Activated CD4-positive, alpha-beta T cell treated with anti-CD3 and anti-CD28 coated beads for 24 hours (primary cell): ENCODE data around the gene WDPCP.
"Not testable (repeated sequence)": the region's sequence is repeated elsewhere in the genome, so short reads cannot be mapped to it uniquely, and the experiment has no call there.

Experiments used
- DNase-seq, 2 donors: peaks; one replicate each; pipeline ENCODE4 v3.0.0-alpha.2; 2020; ENCODE audit warnings: low read depth in 2 of 2

The WDPCP gene

DNA sequence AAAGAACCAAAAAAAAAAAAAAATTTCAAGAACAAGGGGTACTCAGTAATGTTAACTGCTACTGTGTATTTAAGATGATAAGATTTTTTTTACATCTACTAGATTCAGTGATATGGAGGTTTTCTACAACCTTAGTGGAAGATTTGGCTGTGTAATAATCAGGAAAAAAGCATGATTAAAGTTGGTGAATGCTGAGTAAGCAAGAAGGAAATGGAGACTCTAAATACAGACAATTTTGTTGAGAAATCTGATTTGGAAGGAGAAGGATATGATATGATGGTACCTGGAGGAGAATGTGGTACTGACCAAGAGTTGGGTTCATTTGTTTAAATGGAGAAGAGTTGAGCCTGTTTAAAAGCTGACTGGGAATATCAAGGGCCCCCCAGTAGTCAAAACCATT is 125.1 kb downstream of the WDPCP start:
- DNase-seq: no peak

- no peak for DNase-seq
Measured at GRCh38 chr2:63446658-63447057, 141.6 kb downstream of the WDPCP start.

- DNase-seq: no peak
Measured at GRCh38 chr2:63444565-63445288, 143.6 kb downstream of the WDPCP start.

DNA sequence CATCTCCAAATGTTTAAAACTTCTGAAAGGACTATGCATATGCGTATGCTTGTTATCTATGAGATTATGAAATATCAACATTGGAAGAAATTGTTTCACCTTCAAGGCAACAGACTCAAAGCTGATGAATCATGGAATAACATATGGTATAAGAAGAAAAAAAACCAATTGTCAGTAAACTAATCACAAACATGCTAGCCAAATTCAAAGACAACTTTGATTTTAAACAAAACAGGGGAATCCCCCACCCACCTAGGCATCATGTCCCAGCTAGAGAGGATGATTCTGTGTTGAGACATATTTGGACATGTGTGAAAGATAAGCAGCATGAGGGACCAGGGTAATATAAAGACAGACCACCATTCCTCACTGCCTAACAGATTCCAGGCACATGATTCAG is 147.7 kb downstream of the WDPCP start:
- no peak for DNase-seq

- DNase-seq: no peak
Measured at GRCh38 chr2:63438181-63438580, 150.1 kb downstream of the WDPCP start.

GRCh38 chr2:63436488-63436887 is 151.8 kb downstream of the WDPCP start:
- DNase-seq: no peak

DNA sequence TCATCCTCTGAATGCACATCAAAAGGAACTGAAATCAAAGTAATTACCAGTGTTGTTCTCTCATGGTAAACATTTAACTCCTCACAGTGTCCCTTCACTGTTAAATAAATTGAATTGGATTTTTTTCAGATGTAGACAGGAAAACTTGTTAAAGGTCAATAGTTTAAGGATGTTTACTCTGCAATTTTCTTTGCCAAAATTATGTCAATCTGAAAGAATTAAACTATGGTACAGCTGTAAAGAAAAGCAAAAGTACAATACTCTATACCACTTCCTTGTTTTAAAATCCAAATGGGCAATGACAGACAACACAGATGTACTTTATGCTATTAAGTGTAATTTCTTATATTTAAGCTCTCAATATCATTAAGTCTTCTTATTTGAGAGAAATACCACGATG is 153.2 kb downstream of the WDPCP start:
- DNase-seq: no peak

- DNase-seq: no peak
Measured at GRCh38 chr2:63434024-63435001, 154.0 kb downstream of the WDPCP start.

DNA sequence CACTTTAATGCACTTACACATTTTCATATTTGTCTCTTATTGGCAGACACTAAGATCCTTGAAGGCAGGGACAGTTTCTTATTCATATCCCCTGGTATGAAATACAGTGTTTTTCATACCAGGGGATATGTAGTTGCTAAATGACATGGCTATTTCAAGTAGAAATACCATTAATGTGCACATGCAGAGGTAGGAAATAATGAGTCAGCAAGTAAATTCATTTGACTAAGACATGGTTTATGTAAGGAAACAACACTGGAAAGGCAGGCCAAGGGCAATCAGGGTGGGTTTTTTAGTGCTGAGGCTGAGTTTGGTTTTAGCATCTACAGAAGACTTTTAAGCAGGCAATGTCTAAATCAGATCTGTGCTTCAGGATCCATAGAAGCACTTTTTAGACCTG is 155.9 kb downstream of the WDPCP start:
- DNase-seq: no peak

DNA sequence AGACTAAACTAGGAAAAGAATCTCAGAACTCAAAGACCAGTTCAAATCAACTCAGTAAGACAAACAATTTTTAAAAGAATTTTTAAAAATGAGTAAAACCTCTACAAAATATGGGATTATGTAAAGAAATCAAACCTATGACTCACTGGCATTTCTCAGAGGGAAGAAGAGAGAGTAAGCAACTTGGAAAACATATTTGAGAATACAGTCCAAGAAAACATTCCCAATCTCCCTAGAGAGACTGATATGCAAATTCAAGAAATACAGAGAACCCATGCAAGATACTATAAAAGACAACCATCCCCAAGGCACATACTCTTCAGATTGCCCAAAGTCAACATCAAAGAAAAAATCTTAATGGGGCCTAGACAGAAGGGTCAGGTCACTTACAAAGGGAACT is 162.7 kb downstream of the WDPCP start:
- no peak for DNase-seq

GRCh38 chr2:63425079-63425416 is 163.2 kb downstream of the WDPCP start:
- no peak for DNase-seq

- DNase-seq: peak in 1 of 2 donors; percentile 8
Measured at GRCh38 chr2:63424329-63425078, 163.8 kb downstream of the WDPCP start.

DNA sequence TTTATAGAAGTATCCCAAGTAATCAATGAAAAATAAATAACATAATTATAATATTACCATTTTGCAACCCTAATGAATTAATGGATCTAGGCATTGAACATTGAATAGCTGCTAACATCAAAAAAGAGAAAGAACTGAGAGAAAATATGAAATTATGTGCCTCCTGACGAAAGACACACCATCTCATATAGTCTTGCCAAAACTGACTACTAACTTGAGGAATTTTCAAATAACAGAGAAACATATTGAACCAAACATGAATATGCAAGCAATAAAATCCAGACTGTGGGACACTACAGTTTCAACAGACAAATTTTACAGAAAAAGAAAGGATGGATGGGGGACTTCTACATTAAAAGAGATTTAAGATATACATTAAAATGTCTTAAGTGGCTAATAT is 165.7 kb downstream of the WDPCP start:
- no peak for DNase-seq

- no peak for DNase-seq
Measured at GRCh38 chr2:63408530-63408929, 179.7 kb downstream of the WDPCP start.

DNA sequence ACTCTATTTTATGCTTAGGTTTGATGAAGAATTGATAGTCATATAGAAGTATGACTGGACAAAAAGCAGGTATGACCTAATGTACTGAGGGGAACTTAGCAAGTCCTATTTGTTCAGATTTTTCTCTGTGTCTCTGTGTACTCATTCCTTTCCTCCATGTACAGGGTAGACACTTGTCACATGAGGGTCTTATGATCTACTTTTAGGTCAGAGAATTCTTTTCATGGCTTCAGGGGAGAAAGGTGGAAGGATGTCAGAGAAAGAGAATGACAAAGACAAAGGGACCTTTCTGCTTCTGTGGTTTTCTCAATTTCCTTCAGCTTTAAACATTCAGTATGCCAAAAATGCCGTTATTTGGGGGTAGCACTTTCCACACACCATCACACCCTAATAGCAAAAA is 181.6 kb downstream of the WDPCP start:
- no peak for DNase-seq

GRCh38 chr2:63403820-63404219 is 184.5 kb downstream of the WDPCP start:
- no peak for DNase-seq

GRCh38 chr2:63402889-63403288 is 185.4 kb downstream of the WDPCP start:
- not testable (repeated sequence) for DNase-seq

GRCh38 chr2:63399156-63399555 is 189.1 kb downstream of the WDPCP start:
- no peak for DNase-seq

- DNase-seq: no peak
Measured at GRCh38 chr2:63379451-63379850, 208.8 kb downstream of the WDPCP start.

GRCh38 chr2:63378589-63378988 is 209.7 kb downstream of the WDPCP start:
- no peak for DNase-seq

GRCh38 chr2:63374341-63374740 is 213.9 kb downstream of the WDPCP start:
- no peak for DNase-seq

- DNase-seq: no peak
Measured at GRCh38 chr2:63372549-63372948, 215.7 kb downstream of the WDPCP start.
